Coronary artery (tissue), 2 donors: ENCODE measurements around the gene TERT.

Experiments
- DNase-seq: peaks from one replicate; pipeline ENCODE4 v3.0.0-alpha.2; 2017; ENCODE audit warnings: low spot score
- H3K27ac ChIP-seq, 2 donors: fragments of 200-600 bp; sonication (generic); one replicate each; pipeline ENCODE4 v1.5.1; 2016 to 2019
- H3K4me3 ChIP-seq: fragments of 200-600 bp; sonication (generic); 2 replicates; pipeline ENCODE4 v1.5.1; 2016; ENCODE audit warnings: mild to moderate bottlenecking, moderate library complexity
- TF ChIP-seq, protein P1 (sequence below): fragments of 200-600 bp; sonication (generic); IDR thresholded peaks from one replicate; pipeline ENCODE4 v1.5.1; 2019; ENCODE audit warnings: antibody characterized with exemption

Gene TERT

DNA sequence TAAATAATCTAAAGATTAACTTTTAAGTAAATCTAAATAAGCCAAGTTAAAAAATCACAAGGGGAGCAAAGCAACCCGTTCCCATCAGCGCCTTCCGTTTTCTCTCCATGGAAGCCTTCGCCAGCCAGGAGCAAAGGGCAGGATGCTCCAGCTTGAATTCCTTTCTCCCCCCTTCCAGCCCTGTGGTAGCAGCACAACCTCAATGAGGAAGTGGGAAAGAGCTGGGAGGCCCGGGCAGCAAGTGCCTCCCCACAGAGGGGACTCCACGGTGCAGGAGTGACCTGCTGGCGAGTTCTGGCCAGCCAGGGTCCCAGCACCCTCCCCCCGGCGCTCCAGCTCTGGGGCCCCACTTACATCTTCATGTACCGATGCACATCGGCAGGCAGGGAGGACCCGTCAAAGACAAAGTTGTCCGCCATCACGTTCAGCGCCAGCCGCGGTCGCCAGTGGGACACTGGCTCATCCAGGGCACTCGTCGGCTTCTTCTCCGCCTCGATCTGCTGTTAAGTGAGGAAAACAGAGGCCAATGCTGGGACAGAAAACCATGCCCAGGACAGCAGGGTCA, 43.7 kb upstream of the TERT start:
- Histone ChIP-seq H3K27ac (no peak overlapping the region), H3K4me3 (no peak overlapping the region)
- no peak for DNase-seq
- TF ChIP-seq, protein P1, sequence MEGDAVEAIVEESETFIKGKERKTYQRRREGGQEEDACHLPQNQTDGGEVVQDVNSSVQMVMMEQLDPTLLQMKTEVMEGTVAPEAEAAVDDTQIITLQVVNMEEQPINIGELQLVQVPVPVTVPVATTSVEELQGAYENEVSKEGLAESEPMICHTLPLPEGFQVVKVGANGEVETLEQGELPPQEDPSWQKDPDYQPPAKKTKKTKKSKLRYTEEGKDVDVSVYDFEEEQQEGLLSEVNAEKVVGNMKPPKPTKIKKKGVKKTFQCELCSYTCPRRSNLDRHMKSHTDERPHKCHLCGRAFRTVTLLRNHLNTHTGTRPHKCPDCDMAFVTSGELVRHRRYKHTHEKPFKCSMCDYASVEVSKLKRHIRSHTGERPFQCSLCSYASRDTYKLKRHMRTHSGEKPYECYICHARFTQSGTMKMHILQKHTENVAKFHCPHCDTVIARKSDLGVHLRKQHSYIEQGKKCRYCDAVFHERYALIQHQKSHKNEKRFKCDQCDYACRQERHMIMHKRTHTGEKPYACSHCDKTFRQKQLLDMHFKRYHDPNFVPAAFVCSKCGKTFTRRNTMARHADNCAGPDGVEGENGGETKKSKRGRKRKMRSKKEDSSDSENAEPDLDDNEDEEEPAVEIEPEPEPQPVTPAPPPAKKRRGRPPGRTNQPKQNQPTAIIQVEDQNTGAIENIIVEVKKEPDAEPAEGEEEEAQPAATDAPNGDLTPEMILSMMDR, result no peak

DNA sequence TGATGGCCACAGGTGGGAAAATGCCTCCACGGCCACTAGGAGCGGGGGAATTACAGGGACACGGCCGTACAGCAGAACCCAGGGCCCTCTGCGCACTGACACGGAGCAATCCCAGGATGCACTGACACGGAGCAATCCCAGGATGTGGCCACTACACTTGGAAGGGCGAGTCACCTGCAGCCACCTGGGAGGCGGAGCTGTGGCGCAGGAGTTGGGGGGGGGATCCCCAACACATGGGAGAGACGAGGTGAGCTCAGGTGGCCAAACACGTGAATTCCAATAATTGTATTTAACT, 43.3 kb upstream of the TERT start:
- DNase-seq, result no peak
- TF ChIP-seq, protein P1, result no peak
- Histone ChIP-seq H3K4me3 (no peak overlapping the region), H3K27ac (no peak overlapping the region)

DNA sequence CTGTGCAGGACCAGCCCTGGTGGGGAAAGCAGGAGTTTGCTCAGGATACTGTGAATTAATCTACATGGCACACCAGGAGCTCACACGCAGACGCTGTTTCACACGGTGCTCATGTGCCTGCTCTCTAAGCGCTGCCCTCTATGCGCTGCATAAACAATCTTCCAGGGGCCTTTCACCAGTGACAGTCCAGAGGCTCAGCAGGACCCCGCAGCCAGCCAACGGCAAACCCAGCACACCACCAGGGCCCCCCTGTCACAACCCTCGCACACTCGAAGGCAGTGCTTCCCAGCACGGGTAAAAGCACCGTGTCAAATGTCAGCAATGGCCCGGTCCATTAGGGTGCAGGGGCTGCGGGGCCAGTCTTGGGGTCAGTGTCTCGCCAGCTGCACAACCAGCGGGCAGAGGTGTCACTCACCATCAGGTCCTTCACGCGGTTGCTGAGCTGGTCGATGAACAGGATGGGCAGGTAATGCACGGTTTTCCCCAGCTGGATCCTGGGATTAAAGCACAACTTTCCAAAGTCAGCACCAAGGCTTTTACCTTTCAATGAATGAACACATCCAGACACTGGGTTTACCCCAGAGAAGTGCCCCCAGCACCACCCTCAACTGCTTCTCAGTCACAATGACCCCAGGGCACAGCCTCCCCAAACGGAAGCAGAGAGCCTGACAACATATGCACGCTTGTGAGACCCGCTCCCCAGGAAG, 42.8 kb upstream of the TERT start:
- no peak overlapping the region for H3K4me3 ChIP-seq
- TF ChIP-seq, protein P1, result no peak
- no peak overlapping the region for H3K27ac ChIP-seq
- no peak for DNase-seq

DNA sequence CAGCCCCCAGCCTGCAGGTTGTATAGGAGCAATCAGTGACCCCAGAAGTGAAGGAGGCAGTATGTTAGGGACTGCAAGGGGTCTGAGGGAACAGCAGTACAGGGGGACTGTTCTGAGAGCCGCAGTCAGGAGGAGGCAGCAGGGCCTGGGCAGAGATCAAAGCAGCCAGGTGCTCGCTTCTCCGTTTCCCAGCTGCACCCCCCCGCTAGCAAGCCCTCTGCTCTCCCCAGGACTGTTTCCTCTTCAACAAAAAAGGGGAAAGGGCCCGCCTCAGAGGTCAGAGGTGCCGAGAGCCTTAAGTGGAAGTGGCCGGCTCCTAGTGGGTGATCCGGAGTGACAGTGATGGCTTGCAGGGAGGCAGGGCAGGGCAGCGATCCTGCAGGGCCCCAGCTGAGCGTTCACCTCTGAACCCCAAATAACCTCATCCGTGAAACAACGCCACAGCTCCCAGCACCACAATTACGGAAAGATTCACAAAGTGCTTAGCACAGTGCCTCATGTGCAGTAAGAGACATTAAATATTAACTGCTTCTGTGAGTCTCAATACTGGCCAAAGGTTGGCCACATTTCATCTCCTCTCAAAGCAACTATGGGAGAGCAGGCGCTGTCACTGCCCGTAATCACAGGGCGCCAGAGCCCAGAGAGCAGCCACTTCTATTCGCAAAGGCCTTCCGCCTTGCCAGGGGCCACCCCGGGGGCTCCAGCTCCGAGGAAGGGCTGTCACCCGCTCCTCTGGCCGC, 42.1 kb upstream of the TERT start:
- Histone ChIP-seq H3K4me3 (no peak overlapping the region), H3K27ac (no peak overlapping the region)
- no peak for DNase-seq
- TF ChIP-seq, protein P1, result no peak

DNA sequence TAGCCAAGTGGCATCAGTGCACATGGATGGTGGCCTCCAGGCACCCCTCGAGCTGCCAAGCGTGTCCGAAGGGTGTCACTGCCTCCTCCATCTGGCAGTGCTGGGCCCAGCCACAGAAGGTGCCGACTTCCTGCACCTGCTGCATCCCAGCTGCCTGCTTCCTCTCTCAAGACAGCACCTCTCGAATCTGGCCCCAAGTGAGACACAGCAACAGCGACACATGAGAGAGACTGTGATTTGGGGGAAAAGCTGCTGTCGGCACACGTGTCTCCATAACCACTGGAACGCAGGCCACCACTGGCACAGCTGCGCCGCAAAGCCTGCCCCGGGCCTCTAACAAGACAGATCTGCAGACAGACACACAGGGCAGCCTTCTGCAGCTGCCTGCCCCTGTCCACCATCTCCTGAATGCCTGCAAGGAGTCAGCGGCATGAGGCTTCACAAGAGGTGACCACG, 41.3 kb upstream of the TERT start:
- Histone ChIP-seq H3K4me3 (no peak overlapping the region), H3K27ac (no peak overlapping the region)
- TF ChIP-seq, protein P1, result no peak
- no peak for DNase-seq

DNA sequence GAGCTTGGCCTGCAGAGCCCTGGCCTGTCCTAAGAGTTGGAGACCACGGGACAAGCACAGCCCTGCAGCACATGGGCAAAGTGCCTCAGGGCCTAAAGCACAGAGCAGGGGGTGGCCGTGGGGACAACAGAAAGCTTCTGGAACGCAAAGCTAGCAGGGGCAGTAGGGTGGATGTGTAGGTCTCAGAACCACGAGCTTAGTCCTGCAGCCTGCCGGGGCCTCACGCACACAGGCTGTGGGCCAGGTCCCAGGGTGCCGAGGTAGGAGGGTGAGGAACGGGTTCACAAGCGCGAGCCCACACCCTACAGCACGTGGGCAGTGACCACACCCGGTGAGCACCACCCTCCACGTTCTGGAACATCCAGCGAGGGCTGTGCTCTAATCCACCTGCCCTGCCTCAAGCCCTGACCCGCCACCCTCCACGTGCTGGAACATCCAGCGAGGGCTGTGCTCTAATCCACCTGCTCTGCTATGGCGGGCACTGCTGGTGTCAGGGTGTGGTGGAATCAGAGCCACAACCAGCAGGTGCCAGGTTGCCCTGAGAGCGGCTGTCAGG, 40.8 kb upstream of the TERT start:
- DNase-seq, result no peak
- TF ChIP-seq, protein P1, result no peak
- Histone ChIP-seq H3K4me3 (no peak overlapping the region), H3K27ac (no peak overlapping the region)
